ENCODE measurements around the gene C9orf85. TPM values are rescaled to one million over a fixed set of nuclear protein-coding genes. Genes with fewer than 3 reads are reported as not detected.

The C9orf85 gene
- total and polyA plus RNA-seq, 11 donors, result 3.6 to 9.7 (median 4.8) TPM

GRCh38 chr9:71884005-71884404 lies 27.4 kb upstream of the C9orf85 start:
- Histone ChIP-seq H3K9me3 (peaks cover 0 to 56% (median 26%) of the 10 kb centered on the region in 12 donors), H3K4me1 (peaks cover 0 to 18% (median 3%) of the 10 kb centered on the region in 12 donors), H3K27me3 (no peaks in the 10 kb centered on the region), H3K4me3 (no peak overlapping the region), H3K36me3 (no peaks in the 10 kb centered on the region), H3K27ac (no peak overlapping the region)
- intact Hi-C loops (cut with DNase I), result loop anchor here in 1 of 10 donors (10.0 kb wide), 1 partner anchor 469 kb away; no protein-coding TSS in a partner anchor
- TF ChIP-seq CTCF (IDR thresholded peaks at IDR 0.05) (no peak), POLR2A (IDR thresholded peaks at IDR 0.05) (no peak)
- DNase-seq (no peak), ATAC-seq (no peak)

GRCh38 chr9:71885467-71885866 lies 26.0 kb upstream of the C9orf85 start:
- no peak overlapping the region for H3K4me3 ChIP-seq
- H3K36me3 ChIP-seq, result no peaks in the 10 kb centered on the region
- TF ChIP-seq CTCF (IDR thresholded peaks at IDR 0.05), result no peak
- TF ChIP-seq POLR2A (IDR thresholded peaks at IDR 0.05), result no peak
- no peaks in the 10 kb centered on the region for H3K27me3 ChIP-seq
- intact Hi-C loops (cut with DNase I), result loop anchor here in 1 of 10 donors (10.0 kb wide), 1 partner anchor 471 kb away; no protein-coding TSS in a partner anchor
- ATAC-seq (no peak), DNase-seq (no peak)
- peaks cover 0 to 42% (median 16%) of the 10 kb centered on the region in 12 donors for H3K9me3 ChIP-seq
- H3K4me1 ChIP-seq, result peaks cover 0 to 18% (median 7%) of the 10 kb centered on the region in 12 donors
- 21 to 24% (median 23%) methylated on average over 2 of the region's 2 CpGs for WGBS, 4 donors
- H3K27ac ChIP-seq, result no peak overlapping the region

- TF ChIP-seq CTCF (IDR thresholded peaks at IDR 0.05), result no peak
- H3K4me1 ChIP-seq, result peaks cover 0 to 18% (median 7%) of the 10 kb centered on the region in 12 donors
- ATAC-seq (no peak), DNase-seq (no peak)
- H3K27me3 ChIP-seq, result no peaks in the 10 kb centered on the region
- no peak overlapping the region for H3K27ac ChIP-seq
- H3K9me3 ChIP-seq, result peaks cover 0 to 36% (median 15%) of the 10 kb centered on the region in 12 donors
- no peaks in the 10 kb centered on the region for H3K36me3 ChIP-seq
- intact Hi-C loops (cut with DNase I), result loop anchor here in 1 of 10 donors (10.0 kb wide), 1 partner anchor 471 kb away; no protein-coding TSS in a partner anchor
- no peak overlapping the region for H3K4me3 ChIP-seq
- 96 to 100% (median 99%) methylated on average over 1 of the region's 1 CpG for WGBS, 4 donors
These were observed 25.4 kb upstream of the C9orf85 start for GRCh38 chr9:71886015-71886414.

- H3K4me3 ChIP-seq, result no peak overlapping the region
- no peak for DNase-seq
- ATAC-seq, result no peak
- H3K36me3 ChIP-seq, result no peaks in the 10 kb centered on the region
- peaks cover 0 to 31% (median 15%) of the 10 kb centered on the region in 12 donors for H3K9me3 ChIP-seq
- H3K4me1 ChIP-seq, result peaks cover 0 to 18% (median 7%) of the 10 kb centered on the region in 12 donors
- intact Hi-C loops (cut with DNase I), result loop anchor here in 1 of 10 donors (10.0 kb wide), 1 partner anchor 472 kb away; no protein-coding TSS in a partner anchor
- no peaks in the 10 kb centered on the region for H3K27me3 ChIP-seq
- H3K27ac ChIP-seq, result no peak overlapping the region
- TF ChIP-seq POLR2A (IDR thresholded peaks at IDR 0.05) (no peak), CTCF (IDR thresholded peaks at IDR 0.05) (no peak)
- 95 to 97% (median 95%) methylated on average over 10 of the region's 10 CpGs for WGBS, 4 donors
These were observed 24.9 kb upstream of the C9orf85 start for GRCh38 chr9:71886541-71886940.
